Measurements from ENCODE around the gene METAP1D.

METAP1D gene

GRCh38 chr2:172049567-172050120 lies 49.9 kb downstream of the METAP1D start:
- no peak for TF ChIP-seq CTCF (IDR thresholded peaks at IDR 0.05; ENCODE audit: low read depth, low read length)
- TF ChIP-seq EZH2phosphoT487 (IDR thresholded peaks at IDR 0.05; ENCODE audit: low read depth) = no peak
- Histone ChIP-seq H2AFZ (ENCODE audit: low read depth, low read length) (no peak overlapping the region), H3K4me1 (ENCODE audit: low read length) (peaks cover 12% of the 10 kb centered on the region), H3K79me2 (ENCODE audit: low read length) (no peaks in the 10 kb centered on the region), H3K4me3 (ENCODE audit: low read length) (no peak overlapping the region), H3K9ac (ENCODE audit: low read length) (no peak overlapping the region), H4K20me1 (ENCODE audit: insufficient read depth, low read length) (no peaks in the 10 kb centered on the region), H3K27me3 (ENCODE audit: low read depth, low read length) (no peaks in the 10 kb centered on the region), H3K4me2 (ENCODE audit: low read length) (no peak overlapping the region), H3K9me3 (ENCODE audit: insufficient read depth, low read length) (no peaks in the 10 kb centered on the region), H3K27ac (ENCODE audit: low read length) (no peak overlapping the region), H3K36me3 (replicated peaks; ENCODE audit: low read depth, low read length) (no peaks in the 10 kb centered on the region)

- H3K9me3 ChIP-seq (ENCODE audit: insufficient read depth, low read length) = no peaks in the 10 kb centered on the region
- H3K79me2 ChIP-seq (ENCODE audit: low read length) = no peaks in the 10 kb centered on the region
- no peak overlapping the region for H3K9ac ChIP-seq (ENCODE audit: low read length)
- no peaks in the 10 kb centered on the region for H4K20me1 ChIP-seq (ENCODE audit: insufficient read depth, low read length)
- H3K27me3 ChIP-seq (ENCODE audit: low read depth, low read length) = no peaks in the 10 kb centered on the region
- peaks cover 12% of the 10 kb centered on the region for H3K4me1 ChIP-seq (ENCODE audit: low read length)
- TF ChIP-seq CTCF (IDR thresholded peaks at IDR 0.05; ENCODE audit: low read depth, low read length) (no peak), EZH2phosphoT487 (IDR thresholded peaks at IDR 0.05; ENCODE audit: low read depth) (no peak)
- H3K36me3 ChIP-seq (replicated peaks; ENCODE audit: low read depth, low read length) = no peaks in the 10 kb centered on the region
- H3K4me2 ChIP-seq (ENCODE audit: low read length) = no peak overlapping the region
- H2AFZ ChIP-seq (ENCODE audit: low read depth, low read length) = no peak overlapping the region
- H3K27ac ChIP-seq (ENCODE audit: low read length) = no peak overlapping the region
- H3K4me3 ChIP-seq (ENCODE audit: low read length) = no peak overlapping the region
Observed at GRCh38 chr2:172050479-172051125, 50.8 kb downstream of the METAP1D start.

- no peak for TF ChIP-seq CTCF (IDR thresholded peaks at IDR 0.05; ENCODE audit: low read depth, low read length)
- no peak for TF ChIP-seq EZH2phosphoT487 (IDR thresholded peaks at IDR 0.05; ENCODE audit: low read depth)
- Histone ChIP-seq H3K27me3 (ENCODE audit: low read depth, low read length) (no peaks in the 10 kb centered on the region), H3K79me2 (ENCODE audit: low read length) (no peaks in the 10 kb centered on the region), H3K4me3 (ENCODE audit: low read length) (peak overlapping the region; percentile 22; the same call in 1 of the 2 replicates), H3K9ac (ENCODE audit: low read length) (no peak overlapping the region), H3K4me1 (ENCODE audit: low read length) (peaks cover 12% of the 10 kb centered on the region), H3K9me3 (ENCODE audit: insufficient read depth, low read length) (no peaks in the 10 kb centered on the region), H3K36me3 (replicated peaks; ENCODE audit: low read depth, low read length) (no peaks in the 10 kb centered on the region), H3K27ac (ENCODE audit: low read length) (no peak overlapping the region), H3K4me2 (ENCODE audit: low read length) (peak overlapping the region; percentile 46), H2AFZ (ENCODE audit: low read depth, low read length) (no peak overlapping the region), H4K20me1 (ENCODE audit: insufficient read depth, low read length) (no peaks in the 10 kb centered on the region)
Observed at GRCh38 chr2:172052000-172052983, 52.5 kb downstream of the METAP1D start.

- Histone ChIP-seq H3K4me2 (ENCODE audit: low read length) (no peak overlapping the region), H3K27ac (ENCODE audit: low read length) (no peak overlapping the region), H3K9ac (ENCODE audit: low read length) (no peak overlapping the region), H3K4me3 (ENCODE audit: low read length) (no peak overlapping the region), H3K27me3 (ENCODE audit: low read depth, low read length) (no peaks in the 10 kb centered on the region), H3K9me3 (ENCODE audit: insufficient read depth, low read length) (no peaks in the 10 kb centered on the region), H2AFZ (ENCODE audit: low read depth, low read length) (no peak overlapping the region), H3K4me1 (ENCODE audit: low read length) (peaks cover 12% of the 10 kb centered on the region), H3K36me3 (replicated peaks; ENCODE audit: low read depth, low read length) (no peaks in the 10 kb centered on the region), H4K20me1 (ENCODE audit: insufficient read depth, low read length) (no peaks in the 10 kb centered on the region), H3K79me2 (ENCODE audit: low read length) (no peaks in the 10 kb centered on the region)
- TF ChIP-seq CTCF (IDR thresholded peaks at IDR 0.05; ENCODE audit: low read depth, low read length) (no peak), EZH2phosphoT487 (IDR thresholded peaks at IDR 0.05; ENCODE audit: low read depth) (no peak)
Observed at GRCh38 chr2:172053486-172053885, 53.7 kb downstream of the METAP1D start.
